Inflammatory macrophage (primary cell): ENCODE measurements around the gene DIO3.

Source experiments
- DNase-seq, 2 donors: peaks; one replicate each; pipeline ENCODE4 v3.0.0-alpha.2; 2020 to 2022

The DIO3 gene

DNA sequence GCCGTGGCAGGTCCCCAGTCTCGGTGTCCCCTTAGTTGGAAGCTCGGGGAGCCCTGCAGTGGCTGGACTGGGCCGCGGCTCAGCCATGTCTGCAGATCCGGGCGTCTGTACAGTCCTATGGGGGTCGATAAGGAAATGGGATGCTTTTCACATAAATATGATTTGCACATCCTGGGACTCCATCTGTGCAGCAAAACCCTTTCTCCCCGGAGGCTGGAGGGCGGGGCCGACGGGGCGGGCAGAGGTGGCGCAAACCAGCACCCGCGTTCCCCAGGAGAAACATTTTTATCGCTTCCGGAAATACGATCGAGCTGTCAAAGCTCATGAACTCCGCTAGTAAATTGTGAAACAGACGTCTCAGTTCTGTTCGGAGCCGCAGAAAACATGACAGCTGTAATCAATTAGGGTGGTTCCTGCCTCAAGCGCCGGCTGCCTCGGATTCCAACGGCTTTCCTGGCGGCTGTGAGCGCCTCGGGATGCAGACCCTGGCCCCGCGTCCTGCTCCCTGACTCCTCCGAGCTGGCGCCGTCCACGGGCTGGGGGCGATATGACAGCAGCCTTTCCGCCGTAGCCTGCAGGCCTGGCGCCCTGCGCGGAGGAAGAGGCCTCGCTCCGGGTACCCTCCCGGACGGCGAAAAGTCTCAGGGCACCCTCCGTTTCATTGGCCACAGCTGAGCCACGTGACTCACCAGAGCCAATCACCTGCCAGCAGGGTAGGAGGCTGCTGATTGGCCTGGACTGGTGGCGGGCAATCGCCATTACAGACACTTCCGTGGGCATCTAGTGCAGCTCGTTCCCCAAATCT, 23.0 kb downstream of the DIO3 start:
- DNase-seq: no peak

DNA sequence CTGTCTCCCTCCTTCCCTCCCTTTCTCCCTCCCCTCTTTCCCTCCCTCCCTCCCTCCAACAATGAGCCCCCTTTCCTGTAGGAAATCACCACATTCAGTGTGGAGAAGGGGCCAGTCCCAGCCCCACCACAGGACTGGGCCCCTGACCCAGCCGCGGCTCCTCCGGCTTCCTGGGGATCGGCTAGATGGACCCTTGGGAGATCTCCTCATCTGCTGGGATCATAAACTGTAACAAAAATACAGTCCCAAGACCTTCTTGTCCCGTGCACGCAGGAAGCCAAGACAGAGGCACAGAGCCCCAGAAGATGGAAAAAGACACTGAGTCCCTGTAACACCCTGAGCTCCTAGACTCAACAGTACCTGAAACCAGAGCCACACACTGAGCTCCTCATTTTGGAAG, 23.9 kb downstream of the DIO3 start:
- DNase-seq: no peak

DNA sequence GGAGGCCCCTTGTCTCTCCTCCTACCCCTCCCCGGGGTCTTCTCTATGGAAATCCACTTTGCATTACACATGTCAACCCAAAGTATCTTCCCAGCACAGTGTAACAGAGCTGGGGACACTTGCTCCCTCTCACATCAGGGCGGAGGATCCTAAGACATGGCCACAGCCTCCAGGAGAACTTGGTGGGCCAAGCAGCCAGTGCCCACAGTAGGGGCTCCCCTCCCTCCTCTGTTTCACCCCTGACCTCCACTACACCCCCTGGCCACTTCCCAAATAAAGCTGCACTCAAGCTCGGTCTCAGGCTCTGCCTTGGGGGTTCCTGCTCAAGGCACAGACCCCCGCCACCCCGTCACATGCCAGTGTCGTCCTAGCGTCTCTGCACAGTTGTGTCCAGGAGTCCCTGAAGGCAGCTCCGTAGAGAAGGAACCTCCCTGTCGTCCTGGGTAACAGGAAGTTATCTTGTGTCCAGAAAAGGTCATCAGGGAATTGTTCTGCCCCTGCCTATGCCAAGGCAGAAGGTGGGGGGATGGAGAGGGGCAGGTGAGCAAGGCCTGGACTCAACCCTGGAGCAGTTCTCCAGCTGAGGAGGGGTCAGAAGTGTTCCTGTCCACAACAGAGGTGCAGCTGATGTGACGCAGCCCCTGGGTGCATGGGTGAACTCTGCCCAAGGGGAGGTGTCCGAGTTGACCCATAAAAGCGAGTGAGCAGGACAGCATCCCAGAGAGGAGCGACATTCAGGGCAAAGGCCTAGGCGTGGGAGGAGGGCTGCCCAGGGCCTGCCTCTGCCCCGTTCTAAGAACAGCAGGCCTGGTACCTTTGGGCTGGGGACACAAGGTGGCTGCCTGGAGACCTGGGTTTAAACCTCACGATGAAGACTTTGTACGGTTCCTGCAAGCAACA, 25.5 kb downstream of the DIO3 start:
- no peak for DNase-seq

DNA sequence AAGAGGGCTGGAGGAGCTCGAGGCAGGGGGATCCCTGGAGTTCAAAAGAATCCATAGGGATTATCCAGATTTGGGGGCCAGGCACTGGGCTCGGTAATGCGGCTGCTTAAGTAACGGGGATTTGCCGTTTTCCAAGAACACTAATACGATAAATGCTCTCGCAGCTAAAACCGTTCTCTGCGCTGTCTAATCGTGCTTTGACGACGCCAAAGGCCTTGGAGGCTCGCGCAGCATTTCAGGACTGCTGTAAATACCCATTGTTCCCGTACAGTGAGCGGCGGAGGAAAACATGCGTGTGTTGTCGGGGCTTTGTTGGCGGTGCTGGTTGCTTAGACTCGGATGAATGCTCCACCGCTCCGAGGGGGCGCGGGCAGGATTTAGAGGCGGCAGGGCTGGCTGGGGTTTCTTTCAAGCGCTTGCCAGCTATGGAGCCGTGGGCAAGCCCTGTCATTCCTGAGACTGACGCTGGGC, 26.2 kb downstream of the DIO3 start:
- DNase-seq: no peak

DNA sequence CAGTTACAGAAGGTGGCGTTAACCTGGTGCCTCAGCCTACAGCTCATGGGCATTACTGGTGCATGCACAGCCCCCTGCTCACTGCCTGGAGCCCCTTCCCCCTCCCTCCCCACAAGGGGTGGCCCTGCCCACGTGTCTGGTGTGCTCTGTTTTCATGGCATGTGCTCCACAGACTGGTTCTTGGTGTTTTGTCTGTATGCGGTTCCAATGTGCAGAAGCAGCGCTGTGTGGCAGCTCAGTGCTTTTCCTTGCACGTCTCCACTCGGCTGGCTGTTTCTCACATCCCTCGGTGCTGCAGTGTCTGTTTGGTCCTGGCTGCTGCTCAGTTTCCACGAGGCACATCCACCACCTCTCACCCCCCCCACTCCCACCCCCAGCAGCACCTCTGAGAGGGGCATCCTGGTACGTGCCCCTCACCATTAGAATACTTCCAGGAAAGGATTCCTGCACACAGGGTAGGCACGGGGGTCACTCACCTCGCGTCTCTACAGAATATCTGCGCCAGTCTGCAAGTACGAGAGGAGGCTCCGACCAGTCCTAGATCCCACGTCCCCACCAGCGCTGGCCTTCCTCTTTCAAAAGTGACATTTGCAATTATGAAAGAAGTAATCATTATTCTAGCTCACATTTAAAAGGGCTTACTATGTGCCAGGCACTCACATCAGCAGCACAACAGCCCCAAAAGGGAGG, 27.1 kb downstream of the DIO3 start:
- DNase-seq: no peak

DNA sequence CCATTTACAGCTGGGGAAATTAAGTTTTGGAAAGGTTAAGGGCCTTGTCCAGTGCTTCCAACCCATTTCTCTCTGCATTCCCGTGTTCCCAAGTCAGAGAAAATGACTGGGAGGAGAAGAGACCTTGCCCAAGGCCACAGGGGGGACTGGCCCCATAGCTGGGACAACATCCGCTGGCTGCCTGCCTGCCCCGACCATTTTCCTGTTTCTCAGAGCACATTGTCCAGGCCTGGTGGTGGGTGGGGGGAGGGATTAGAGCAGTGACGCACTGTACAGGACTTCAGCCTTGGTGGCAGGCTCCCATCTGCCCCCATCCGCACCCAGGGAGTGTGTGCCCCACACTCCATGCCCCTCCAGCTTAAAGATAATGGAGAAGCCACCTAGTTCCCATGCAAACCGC, 27.7 kb downstream of the DIO3 start:
- DNase-seq: no peak

DNA sequence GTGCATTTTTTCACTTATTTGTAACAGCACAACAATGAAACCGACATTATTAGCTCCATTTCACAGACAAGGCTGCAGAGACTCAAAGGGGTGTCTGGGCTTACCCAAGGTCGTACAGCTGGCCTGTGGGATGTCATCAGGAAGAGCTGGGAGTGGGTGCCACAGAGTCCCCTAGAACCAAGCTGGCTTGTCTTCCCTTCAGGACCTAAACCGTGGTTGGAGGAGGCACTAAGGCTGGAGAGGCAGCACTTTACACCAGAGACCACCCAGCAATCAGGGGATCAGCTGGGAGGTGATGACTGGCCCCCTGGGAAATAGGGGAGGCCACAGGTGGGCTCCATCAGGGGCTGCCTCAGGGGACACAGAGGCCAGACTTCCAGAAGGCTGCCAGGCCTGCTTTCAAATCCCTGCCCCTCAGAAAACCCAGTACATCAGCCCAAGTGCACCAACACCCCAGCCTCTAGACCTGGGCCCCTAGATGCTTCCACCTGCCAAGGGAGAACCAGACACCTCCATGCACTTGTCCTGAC, 28.3 kb downstream of the DIO3 start:
- DNase-seq: no peak

DNA sequence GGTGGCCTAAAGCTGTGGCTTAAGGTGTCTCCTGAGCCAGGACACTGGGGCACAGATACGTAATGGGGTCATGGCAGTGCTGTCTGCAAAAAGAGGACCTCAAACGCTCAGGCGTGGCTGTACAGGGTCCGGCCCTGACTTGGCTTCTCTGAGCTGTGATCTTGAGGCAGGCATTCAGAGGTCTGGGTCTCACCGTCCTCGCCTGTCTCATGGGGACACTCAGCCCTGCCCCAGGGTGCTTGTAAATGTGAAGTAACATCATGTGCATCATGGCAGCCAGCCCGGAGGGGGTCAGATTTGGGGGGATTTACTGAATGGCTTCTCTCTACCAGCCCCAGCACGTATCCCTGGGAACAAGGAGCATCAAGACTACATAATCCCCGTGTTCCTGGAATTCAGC, 28.8 kb downstream of the DIO3 start:
- DNase-seq: no peak

DNA sequence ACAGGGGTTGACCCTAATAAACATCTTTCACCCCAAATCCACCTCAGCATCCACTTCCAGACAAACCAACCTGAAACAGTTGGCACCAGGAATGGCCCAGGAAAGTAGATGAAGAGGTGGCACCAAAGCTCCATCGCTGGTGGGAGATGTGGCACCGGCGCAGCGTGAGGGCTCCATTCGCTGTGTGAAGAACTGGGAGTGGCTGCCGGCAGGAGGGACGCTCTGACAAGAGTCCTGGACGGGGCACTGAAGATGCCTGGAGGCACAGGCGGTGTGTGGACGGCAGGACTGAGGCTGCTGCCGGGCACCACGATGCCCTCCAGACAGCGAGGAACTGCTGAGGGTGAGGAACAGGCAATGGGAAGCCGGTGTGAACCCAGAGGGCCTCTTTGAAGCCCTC, 29.3 kb downstream of the DIO3 start:
- no peak for DNase-seq

DNA sequence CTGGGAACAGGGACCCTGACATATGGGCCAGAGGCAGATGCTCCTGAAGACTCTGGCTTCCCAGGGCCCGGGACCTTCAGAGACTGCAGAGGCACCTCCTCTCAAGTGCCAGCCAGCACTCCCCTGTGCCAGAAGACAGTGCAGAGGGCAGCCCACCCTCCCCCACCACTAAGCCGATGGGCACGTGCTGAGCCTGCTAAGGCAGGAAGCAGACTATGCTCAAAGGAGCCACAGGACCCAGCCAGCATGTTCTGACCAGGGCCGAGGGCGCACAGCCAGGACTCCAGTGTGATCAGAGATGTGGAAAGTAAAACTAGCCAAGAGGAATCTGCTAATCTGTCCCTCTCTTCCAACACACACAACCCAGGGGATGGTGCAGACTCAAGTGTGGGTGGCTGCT, 29.8 kb downstream of the DIO3 start:
- DNase-seq: no peak

DNA sequence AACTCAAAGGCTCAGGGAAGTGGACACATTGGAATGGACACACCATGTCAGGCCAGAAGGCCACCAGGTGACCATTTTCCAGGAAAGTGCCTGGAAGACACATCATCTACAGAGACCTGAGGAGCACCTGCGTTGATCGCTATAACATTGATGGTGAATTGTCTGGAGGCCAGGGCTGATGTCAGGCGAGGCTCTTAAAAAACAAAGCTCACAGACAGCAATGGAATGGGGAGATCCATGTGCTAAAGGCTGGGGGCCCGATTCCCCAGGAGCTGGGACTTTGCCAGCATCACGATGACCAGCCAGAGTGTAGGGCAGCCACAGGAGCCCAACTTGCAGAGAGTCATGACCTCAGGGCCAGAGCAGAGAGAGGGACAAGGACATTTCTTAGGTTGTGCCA, 30.3 kb downstream of the DIO3 start:
- DNase-seq: no peak

DNA sequence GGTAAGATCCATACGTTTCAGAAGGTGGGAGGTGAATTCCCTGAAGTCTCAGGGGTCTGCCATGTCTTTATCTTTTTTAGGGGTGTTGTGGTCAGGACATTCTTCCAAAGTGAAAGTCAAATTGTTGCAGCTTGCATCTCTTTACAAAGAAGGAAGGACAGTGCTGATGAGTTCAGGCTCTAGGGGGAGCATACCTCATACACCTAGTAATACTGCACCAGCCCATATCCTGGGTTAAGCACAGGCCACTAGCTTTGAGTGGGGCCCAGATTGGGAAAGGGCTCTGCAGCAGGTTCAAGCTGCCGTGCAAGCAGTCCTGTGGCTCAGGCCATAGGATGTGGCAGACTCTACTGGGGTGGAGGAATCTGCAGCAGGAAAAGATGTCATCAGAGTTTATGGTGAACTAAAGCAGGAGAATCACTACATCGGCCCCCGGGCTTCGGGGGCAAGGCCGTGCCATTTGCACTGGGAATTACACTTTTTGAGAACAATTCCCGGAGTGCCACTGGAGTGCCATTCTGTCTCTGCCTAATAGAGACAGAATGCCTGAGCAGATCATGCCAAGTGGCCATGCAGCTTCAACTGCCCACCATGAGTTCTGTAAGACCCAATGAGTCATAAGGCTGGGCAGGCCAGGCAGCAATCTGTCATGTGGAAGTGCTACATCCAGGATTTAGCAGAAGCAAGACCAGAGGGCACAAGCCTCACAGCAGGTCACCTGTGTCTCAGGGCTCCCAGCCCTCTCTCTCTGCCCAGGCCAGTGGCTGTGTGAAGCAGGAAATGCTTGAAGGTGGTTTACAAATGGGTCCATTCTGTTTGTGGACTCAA, 32.3 kb downstream of the DIO3 start:
- peak; percentile 9 to 40 for DNase-seq

DNA sequence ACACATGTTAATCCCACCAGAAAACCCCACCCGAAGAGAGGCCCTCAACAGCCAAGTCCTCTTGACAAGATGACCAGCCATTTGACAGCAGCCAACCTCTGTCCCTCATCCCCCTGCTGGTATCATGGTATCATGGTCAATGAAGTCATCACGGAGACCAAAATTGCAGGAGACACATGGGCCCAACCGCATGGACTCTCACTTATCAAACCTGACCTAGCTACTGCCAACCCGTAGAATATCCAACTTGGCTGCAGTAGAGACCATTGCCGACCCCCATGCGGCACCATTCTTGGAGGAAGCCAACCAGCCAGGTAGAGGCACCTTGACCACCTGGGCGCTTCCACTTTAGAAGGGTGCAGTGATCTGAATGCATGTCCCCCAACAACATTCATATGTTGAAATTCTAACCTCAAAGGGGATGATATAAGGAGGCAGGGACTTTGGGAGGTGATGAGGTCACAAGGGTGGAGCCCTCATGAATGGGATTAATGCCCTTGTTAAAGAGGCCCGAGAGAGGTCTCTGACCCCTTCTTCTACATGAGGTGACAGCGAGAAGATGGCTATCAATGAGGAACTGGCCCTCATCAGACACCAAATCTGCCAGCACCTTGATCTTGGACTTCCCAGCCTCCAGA, 33.3 kb downstream of the DIO3 start:
- DNase-seq: no peak

DNA sequence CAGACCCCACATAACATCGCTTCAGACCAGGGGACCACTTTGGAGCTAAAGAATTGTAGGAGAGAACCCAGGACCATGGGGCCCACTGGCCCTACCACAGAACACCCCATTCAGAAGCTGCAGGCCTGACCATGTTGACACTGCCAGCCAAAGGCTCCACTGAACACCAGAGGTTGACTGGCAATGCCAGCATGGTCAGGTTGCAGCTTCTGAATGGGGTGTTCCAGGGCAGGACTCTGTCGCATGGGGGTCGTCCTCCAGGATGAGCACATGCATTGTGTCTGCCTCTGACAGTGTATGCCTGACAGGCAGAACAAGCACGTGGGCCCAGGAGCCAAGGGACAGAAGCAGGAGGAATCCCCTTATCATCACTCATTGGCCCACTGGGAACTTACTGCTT, 34.1 kb downstream of the DIO3 start:
- no peak for DNase-seq

DNA sequence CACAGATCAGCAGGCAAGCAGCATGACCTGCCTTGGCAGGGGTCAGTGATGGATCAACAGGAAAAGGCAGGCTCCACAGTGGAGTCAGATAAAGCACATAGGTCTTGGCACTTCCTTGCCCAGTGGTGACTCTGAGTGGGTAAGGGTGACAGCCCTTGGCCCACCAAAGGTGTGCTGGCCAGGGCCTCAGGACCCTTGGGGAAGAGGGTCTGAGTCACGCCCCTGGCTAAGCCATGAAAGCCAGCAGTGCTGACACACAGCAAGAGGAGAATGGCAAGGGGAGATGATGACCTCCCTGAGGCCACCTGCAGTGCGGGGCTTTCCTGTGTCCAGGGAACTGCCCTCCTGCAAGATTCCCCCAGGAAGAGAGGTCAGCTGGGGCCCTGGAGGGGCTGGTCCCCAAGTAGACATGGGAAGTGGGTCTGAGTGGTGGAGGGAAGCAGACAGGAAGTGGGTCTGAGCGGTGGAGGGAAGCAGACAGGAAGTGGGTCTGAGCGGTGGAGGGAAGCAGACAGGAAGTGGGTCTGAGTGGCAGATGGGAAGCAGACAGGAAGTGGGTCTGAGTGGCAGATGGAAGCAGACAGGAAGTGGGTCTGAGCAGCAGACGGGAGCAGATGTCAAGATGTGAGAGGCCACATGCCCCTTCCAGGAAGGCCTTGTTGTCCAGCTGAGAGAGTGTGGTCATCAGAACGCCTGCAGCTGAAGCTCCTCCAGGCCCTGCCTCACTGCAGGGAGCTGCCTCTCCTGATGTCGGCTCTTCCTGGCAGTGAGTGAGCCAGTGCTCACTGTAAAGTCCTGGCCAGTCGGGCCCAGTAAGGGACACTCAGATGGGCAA, 34.8 kb downstream of the DIO3 start:
- no peak for DNase-seq

DNA sequence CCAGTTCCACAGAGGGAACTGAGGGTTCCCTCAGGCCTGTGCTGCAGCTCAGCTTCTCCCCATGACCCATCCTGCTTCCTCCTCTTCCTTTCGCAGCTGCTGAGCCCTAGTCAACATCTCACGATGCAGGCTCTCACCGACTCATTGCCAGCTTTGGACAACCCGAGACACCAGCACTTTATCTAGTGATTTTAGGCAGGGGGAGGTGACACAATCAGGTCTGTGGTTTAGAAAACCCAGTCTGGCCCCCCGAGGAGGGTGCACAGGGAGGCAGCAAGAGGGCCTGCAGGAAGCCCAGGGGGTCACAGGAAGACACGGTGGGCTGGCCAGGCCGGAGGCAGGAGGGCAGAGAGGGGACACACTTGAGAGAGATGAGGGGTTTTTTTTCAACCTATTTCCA, 35.4 kb downstream of the DIO3 start:
- DNase-seq: no peak

DNA sequence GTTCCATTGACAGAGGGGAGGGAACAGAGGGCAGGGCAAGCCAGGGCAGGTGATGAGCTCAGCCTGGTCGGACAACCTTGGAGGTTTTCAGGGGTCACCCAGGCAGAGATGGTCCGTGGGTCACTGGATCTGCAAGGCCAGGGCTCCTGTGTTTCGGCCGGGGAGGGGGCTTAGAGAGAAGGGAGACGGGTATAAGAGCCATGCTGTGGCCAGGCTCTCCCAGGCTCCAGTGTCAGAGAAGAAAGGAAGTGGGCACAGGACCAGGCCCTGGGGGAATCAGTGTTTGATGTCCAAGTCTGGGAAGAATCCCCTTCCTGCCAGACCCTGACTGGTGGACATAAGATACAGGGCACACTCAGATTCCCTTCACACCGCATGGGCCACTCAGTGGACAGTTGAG, 36.9 kb downstream of the DIO3 start:
- no peak for DNase-seq

DNA sequence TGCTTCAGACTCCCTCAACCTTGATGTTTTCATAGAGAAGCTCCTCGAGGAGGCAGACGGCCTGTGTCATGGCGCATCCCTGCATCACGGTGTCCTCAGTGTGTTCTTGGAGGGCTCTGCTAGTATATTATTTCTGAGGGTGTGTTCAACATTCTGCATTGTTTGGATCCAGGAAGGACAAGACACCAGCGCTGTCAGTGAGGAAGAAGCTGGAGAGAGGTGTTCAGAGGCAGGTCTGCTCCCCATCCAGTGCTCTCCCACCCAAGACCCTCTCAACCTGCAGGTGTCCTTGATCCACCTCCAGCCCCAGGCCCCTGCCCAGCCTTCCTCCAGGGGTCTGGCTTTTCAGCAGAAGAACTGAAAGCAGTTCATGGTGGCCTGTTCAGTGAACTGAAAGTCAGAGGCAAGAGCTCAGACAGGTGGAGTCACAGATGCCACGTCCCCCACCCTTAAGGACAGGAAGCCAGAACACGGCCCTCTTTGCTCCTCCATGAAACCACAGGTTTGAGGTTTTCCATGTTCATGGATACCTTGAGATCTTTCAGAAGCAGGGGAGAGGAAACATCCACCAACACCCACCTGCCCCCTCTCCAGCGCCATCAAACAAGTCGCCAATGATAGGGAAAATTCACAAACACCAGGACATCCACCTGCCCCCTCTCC, 37.4 kb downstream of the DIO3 start:
- DNase-seq: no peak

DNA sequence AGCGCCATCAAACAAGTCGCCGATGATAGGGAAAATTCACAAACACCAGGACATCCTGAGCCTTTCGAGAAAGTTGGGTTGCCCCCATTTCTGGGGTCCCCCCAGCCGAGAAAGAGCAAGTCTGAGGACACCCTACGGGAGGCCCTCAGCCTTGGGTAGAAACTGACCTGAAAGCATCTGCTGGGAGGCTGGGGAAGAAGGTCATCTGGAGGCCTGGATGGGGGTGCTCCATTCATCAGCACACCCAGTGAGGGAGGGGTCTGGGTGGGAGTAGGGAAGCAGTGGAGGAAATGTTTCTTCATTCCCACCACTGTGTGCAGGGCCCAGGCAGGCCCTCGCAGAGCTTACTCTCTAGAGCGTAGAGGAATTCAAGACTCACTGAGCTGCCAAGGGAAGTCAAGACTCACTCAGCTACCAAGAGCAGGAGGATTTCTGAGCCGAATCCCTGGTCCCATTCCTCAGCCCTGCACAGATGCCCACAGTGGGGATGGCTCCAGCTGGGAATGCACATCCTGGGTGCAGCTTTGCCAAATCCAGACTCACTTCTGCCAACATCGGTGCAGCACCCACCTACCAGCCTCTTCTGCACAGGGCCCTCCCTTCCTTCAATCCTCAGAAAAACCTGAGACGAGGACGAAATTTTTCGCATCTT, 38.1 kb downstream of the DIO3 start:
- DNase-seq: no peak
